Choroid plexus epithelial cell (primary cell): ENCODE measurements around the gene MIA.
A peak's percentile ranks its signal among the peaks of the same experiment; 100 is the strongest.
"Not testable (repeated sequence)": the region's sequence is repeated elsewhere in the genome, so short reads cannot be mapped to it uniquely, and the experiment has no call there.

ENCODE experiments used
- DNase-seq: peaks from one replicate; pipeline ENCODE4 v3.0.0-alpha.2; 2010; ENCODE audit warnings: low read depth
- H3K4me3 ChIP-seq: 2 replicates; pipeline ENCODE4 v1.5.1; 2011; ENCODE audit warnings: low read depth, mild to moderate bottlenecking, control low read depth, low read length, moderate library complexity
- CTCF ChIP-seq: conservative IDR thresholded peaks from 2 replicates; pipeline ENCODE4 v1.5.1; 2011; ENCODE audit warnings: low read depth, mild to moderate bottlenecking, control low read depth, inconsistent platforms, low read length, moderate library complexity

Gene MIA

GRCh38 chr19:40819479-40820234 is 44.3 kb downstream of the MIA start:
- peak; percentile 50 for DNase-seq
- not testable (repeated sequence) for H3K4me3 ChIP-seq
- TF ChIP-seq CTCF: peak; percentile 73

- no peak for DNase-seq
- TF ChIP-seq CTCF: no peak
- H3K4me3 ChIP-seq: no peak overlapping the region
Observed at GRCh38 chr19:40822161-40822560, 46.8 kb downstream of the MIA start.

GRCh38 chr19:40822704-40823553 is 47.6 kb downstream of the MIA start:
- H3K4me3 ChIP-seq: not testable (repeated sequence)
- peak; percentile 62 for DNase-seq

GRCh38 chr19:40824916-40825315 is 49.6 kb downstream of the MIA start:
- not testable (repeated sequence) for H3K4me3 ChIP-seq, DNase-seq

GRCh38 chr19:40825460-40826095 is 50.3 kb downstream of the MIA start:
- not testable (repeated sequence) for DNase-seq, H3K4me3 ChIP-seq

GRCh38 chr19:40826312-40826698 is 51.0 kb downstream of the MIA start:
- not testable (repeated sequence) for DNase-seq, H3K4me3 ChIP-seq

- H3K4me3 ChIP-seq: not testable (repeated sequence)
Observed at GRCh38 chr19:40826699-40827385, 51.5 kb downstream of the MIA start.

More at GRCh38 chr19:40826699-40827385, 51.5 kb downstream of the MIA start:
- not testable (repeated sequence) for DNase-seq
